ENCODE results near the gene GATD1.

DNA sequence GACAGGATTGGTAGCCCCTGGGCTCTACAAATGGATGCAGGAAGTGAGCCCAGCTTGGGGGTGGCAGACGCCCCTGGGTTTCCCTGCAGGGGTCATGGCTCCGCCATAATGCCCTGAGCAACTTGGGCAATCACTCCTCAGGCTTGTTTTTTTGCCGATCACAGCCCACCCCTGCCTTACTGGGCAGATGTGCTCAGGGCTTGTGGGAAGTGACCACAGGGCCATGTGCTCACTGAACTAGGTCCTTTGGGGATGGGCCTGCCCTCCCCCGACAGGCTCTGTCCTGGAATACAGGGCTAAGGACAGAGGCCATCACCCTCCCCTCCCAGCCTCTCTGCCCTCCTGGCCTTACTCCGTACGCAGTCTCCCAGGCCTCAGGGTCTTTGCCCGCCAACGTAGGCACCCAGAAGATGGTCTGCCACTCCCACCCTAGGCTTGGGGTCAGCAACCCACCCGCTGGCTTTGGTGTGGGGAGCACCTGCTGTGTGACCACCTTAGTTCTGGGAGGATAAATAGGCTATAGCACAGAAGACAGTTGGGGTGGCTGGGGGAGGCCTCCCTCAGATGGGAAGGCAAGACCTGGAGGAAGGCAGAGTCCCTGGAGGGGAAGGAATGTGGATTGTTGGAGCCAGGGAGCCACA is 36.3 kb upstream of the GATD1 start:
- TF ChIP-seq, protein P1, sequence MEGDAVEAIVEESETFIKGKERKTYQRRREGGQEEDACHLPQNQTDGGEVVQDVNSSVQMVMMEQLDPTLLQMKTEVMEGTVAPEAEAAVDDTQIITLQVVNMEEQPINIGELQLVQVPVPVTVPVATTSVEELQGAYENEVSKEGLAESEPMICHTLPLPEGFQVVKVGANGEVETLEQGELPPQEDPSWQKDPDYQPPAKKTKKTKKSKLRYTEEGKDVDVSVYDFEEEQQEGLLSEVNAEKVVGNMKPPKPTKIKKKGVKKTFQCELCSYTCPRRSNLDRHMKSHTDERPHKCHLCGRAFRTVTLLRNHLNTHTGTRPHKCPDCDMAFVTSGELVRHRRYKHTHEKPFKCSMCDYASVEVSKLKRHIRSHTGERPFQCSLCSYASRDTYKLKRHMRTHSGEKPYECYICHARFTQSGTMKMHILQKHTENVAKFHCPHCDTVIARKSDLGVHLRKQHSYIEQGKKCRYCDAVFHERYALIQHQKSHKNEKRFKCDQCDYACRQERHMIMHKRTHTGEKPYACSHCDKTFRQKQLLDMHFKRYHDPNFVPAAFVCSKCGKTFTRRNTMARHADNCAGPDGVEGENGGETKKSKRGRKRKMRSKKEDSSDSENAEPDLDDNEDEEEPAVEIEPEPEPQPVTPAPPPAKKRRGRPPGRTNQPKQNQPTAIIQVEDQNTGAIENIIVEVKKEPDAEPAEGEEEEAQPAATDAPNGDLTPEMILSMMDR (IDR thresholded peaks at IDR 0.05): no peak
- no peak for TF ChIP-seq EZH2 (IDR thresholded peaks at IDR 0.05; ENCODE audit: borderline replicate concordance, insufficient read depth, low read depth, low read length, poor library complexity, severe bottlenecking)
